ENCODE results near the gene FAM98B. TPM values are rescaled to one million over a fixed set of nuclear protein-coding genes. Genes with fewer than 3 reads are reported as not detected.

The FAM98B gene
- total and polyA plus RNA-seq, 2 donors (not counting 1 experiment from before 2014, with no cell fraction given), result 4.8 to 9.0 TPM

DNA sequence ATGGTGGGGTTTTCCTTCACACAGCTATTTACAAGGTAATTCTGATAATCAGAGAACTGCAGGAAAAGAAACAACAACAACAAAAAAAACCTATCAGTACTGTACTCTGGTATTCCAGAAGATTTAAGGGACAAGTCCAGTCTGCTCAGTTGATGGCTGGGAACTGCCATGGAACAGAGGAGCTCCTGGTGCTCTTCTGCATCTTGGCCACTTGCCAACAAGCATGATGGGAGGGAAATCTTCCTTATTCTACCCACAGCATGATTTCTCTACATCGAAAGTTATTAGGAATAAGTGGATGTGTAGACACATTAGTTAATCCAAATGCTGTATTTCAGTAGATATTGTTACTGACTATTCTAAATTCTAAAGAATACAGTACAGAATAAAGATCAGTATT, 59.0 kb downstream of the FAM98B start:
- Histone ChIP-seq H3K9ac (ENCODE audit: insufficient read depth, low read length) (no peak overlapping the region), H3K27me3 (ENCODE audit: control insufficient read depth, insufficient read depth, low read length) (no peaks in the 10 kb centered on the region), H3K79me2 (ENCODE audit: control insufficient read depth, insufficient read depth, low read length) (no peaks in the 10 kb centered on the region), H3K27ac (ENCODE audit: insufficient read depth, low read length) (no peak overlapping the region), H3K4me2 (ENCODE audit: extremely low read depth, insufficient read depth, low read length) (no peak overlapping the region), H3K36me3 (ENCODE audit: control insufficient read depth, insufficient read depth, low read length) (no peaks in the 10 kb centered on the region), H2AFZ (ENCODE audit: low read length) (no peak overlapping the region), H3K4me1 (ENCODE audit: control insufficient read depth, extremely low read depth, insufficient read depth, low read length) (no peaks in the 10 kb centered on the region), H4K20me1 (ENCODE audit: control insufficient read depth, extremely low read depth, insufficient read depth, low read length) (no peaks in the 10 kb centered on the region), H3K9me3 (ENCODE audit: control insufficient read depth, insufficient read depth, low read depth, low read length) (no peaks in the 10 kb centered on the region), H3K4me3 (replicated peaks in 1 of 4; ENCODE audit: control extremely low read depth in 1 of 4, insufficient read depth in 1 of 4, low read depth in 3 of 4, low read length in 4 of 4) (no peak overlapping the region)
- TF ChIP-seq EZH2 (IDR thresholded peaks at IDR 0.05; ENCODE audit: low read length, missing control alignments), result no peak
- TF ChIP-seq, protein P1, sequence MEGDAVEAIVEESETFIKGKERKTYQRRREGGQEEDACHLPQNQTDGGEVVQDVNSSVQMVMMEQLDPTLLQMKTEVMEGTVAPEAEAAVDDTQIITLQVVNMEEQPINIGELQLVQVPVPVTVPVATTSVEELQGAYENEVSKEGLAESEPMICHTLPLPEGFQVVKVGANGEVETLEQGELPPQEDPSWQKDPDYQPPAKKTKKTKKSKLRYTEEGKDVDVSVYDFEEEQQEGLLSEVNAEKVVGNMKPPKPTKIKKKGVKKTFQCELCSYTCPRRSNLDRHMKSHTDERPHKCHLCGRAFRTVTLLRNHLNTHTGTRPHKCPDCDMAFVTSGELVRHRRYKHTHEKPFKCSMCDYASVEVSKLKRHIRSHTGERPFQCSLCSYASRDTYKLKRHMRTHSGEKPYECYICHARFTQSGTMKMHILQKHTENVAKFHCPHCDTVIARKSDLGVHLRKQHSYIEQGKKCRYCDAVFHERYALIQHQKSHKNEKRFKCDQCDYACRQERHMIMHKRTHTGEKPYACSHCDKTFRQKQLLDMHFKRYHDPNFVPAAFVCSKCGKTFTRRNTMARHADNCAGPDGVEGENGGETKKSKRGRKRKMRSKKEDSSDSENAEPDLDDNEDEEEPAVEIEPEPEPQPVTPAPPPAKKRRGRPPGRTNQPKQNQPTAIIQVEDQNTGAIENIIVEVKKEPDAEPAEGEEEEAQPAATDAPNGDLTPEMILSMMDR (conservative IDR thresholded peaks at IDR 0.05 in 1 of 2, IDR thresholded peaks at IDR 0.05 in 1 of 2; ENCODE audit: low read depth in 1 of 2, low read length in 2 of 2), result no peak
- DNase-seq (ENCODE audit: low read depth in 2 of 2), result no peak

GRCh38 chr15:38514601-38515000, 60.7 kb downstream of the FAM98B start:
- no peaks in the 10 kb centered on the region for H3K79me2 ChIP-seq (ENCODE audit: control insufficient read depth, insufficient read depth, low read length)
- no peak for DNase-seq (ENCODE audit: low read depth in 2 of 2)
- H3K9ac ChIP-seq (ENCODE audit: insufficient read depth, low read length), result no peak overlapping the region
- H3K4me3 ChIP-seq (replicated peaks in 1 of 4; ENCODE audit: control extremely low read depth in 1 of 4, insufficient read depth in 1 of 4, low read depth in 3 of 4, low read length in 4 of 4), result no peak overlapping the region
- no peak overlapping the region for H2AFZ ChIP-seq (ENCODE audit: low read length)
- H4K20me1 ChIP-seq (ENCODE audit: control insufficient read depth, extremely low read depth, insufficient read depth, low read length), result no peaks in the 10 kb centered on the region
- no peaks in the 10 kb centered on the region for H3K36me3 ChIP-seq (ENCODE audit: control insufficient read depth, insufficient read depth, low read length)
- no peaks in the 10 kb centered on the region for H3K27me3 ChIP-seq (ENCODE audit: control insufficient read depth, insufficient read depth, low read length)
- H3K9me3 ChIP-seq (ENCODE audit: control insufficient read depth, insufficient read depth, low read depth, low read length), result no peaks in the 10 kb centered on the region
- no peak overlapping the region for H3K4me2 ChIP-seq (ENCODE audit: extremely low read depth, insufficient read depth, low read length)
- H3K27ac ChIP-seq (ENCODE audit: insufficient read depth, low read length), result no peak overlapping the region
- H3K4me1 ChIP-seq (ENCODE audit: control insufficient read depth, extremely low read depth, insufficient read depth, low read length), result no peaks in the 10 kb centered on the region
- TF ChIP-seq, protein P1 (conservative IDR thresholded peaks at IDR 0.05 in 1 of 2, IDR thresholded peaks at IDR 0.05 in 1 of 2; ENCODE audit: low read depth in 1 of 2, low read length in 2 of 2), result no peak
- TF ChIP-seq EZH2 (IDR thresholded peaks at IDR 0.05; ENCODE audit: low read length, missing control alignments), result no peak

DNA sequence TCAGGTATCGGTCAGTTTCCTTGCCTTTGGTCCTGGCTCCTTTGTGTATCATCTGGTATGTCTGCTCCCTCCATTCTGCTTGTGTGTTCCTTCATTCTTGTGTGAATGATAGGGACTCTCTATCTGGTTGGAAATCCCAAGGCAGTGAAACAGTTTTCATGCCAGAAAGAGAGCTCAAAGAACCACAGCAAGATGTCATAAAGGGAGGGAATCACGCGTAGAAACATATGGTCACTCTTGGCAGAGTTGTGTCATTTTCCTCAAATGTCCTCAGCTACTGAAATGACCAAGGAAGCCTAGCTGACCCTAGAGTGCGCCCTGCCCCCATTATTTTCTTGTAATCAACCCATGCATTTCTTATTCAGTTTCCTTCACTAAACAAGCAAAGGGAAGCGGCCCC, 62.7 kb downstream of the FAM98B start:
- DNase-seq (ENCODE audit: low read depth in 2 of 2), result no peak
- Histone ChIP-seq H3K9me3 (ENCODE audit: control insufficient read depth, insufficient read depth, low read depth, low read length) (no peaks in the 10 kb centered on the region), H3K36me3 (ENCODE audit: control insufficient read depth, insufficient read depth, low read length) (no peaks in the 10 kb centered on the region), H3K4me1 (ENCODE audit: control insufficient read depth, extremely low read depth, insufficient read depth, low read length) (no peaks in the 10 kb centered on the region), H3K27me3 (ENCODE audit: control insufficient read depth, insufficient read depth, low read length) (no peaks in the 10 kb centered on the region), H2AFZ (ENCODE audit: low read length) (no peak overlapping the region), H4K20me1 (ENCODE audit: control insufficient read depth, extremely low read depth, insufficient read depth, low read length) (no peaks in the 10 kb centered on the region), H3K79me2 (ENCODE audit: control insufficient read depth, insufficient read depth, low read length) (no peaks in the 10 kb centered on the region), H3K27ac (ENCODE audit: insufficient read depth, low read length) (no peak overlapping the region), H3K4me3 (replicated peaks in 1 of 4; ENCODE audit: control extremely low read depth in 1 of 4, insufficient read depth in 1 of 4, low read depth in 3 of 4, low read length in 4 of 4) (no peak overlapping the region), H3K9ac (ENCODE audit: insufficient read depth, low read length) (no peak overlapping the region), H3K4me2 (ENCODE audit: extremely low read depth, insufficient read depth, low read length) (no peak overlapping the region)
- no peak for TF ChIP-seq EZH2 (IDR thresholded peaks at IDR 0.05; ENCODE audit: low read length, missing control alignments)
- TF ChIP-seq, protein P1 (conservative IDR thresholded peaks at IDR 0.05 in 1 of 2, IDR thresholded peaks at IDR 0.05 in 1 of 2; ENCODE audit: low read depth in 1 of 2, low read length in 2 of 2), result no peak

Data from fibroblast of lung (primary cell).